MV-4-11 (cell line): ENCODE measurements around the gene SDHD.
"Not testable (repeated sequence)": the region's sequence is repeated elsewhere in the genome, so short reads cannot be mapped to it uniquely, and the experiment has no call there.

Experiments used
- DNase-seq: peaks from one replicate; lab custom pipeline; 2025; lab: John Stamatoyannopoulos, UW

Gene SDHD

GRCh38 chr11:112086422-112087191 lies at the start of gene SDHD, which contains the start of gene TIMM8B:
SDHD (plus strand) TSS chr11:112086873; CDS start chr11:112086908, 35 bp downstream.
TIMM8B (minus strand) TSS chr11:112086756; CDS start chr11:112086723, 33 bp downstream.
- DNase-seq, result peak; percentile 97

GRCh38 chr11:112037527-112037926 lies 49.1 kb upstream of the SDHD start:
- no peak for DNase-seq

- no peak for DNase-seq
These were observed 44.3 kb upstream of the SDHD start for GRCh38 chr11:112042161-112042960.

GRCh38 chr11:112042961-112043304 lies 43.7 kb upstream of the SDHD start:
- no peak for DNase-seq

- no peak for DNase-seq
These were observed 41.7 kb upstream of the SDHD start for GRCh38 chr11:112044961-112045360.

GRCh38 chr11:112046647-112047046 lies 40.0 kb upstream of the SDHD start:
- not testable (repeated sequence) for DNase-seq

GRCh38 chr11:112048256-112048655 lies 38.4 kb upstream of the SDHD start:
- DNase-seq, result peak; percentile 13

GRCh38 chr11:112049777-112050176 lies 36.9 kb upstream of the SDHD start:
- DNase-seq, result no peak

- DNase-seq, result peak; percentile 87
These were observed 36.0 kb upstream of the SDHD start for GRCh38 chr11:112050721-112051120.

- no peak for DNase-seq
These were observed 34.9 kb upstream of the SDHD start for GRCh38 chr11:112051768-112052167.

- DNase-seq, result no peak
These were observed 29.5 kb upstream of the SDHD start for GRCh38 chr11:112057170-112057569.

GRCh38 chr11:112058103-112058502 lies 28.6 kb upstream of the SDHD start:
- no peak for DNase-seq

- DNase-seq, result no peak
These were observed 23.8 kb upstream of the SDHD start for GRCh38 chr11:112062923-112063322.

- peak; percentile 89 for DNase-seq
These were observed 12.5 kb upstream of the SDHD start, which contains the start of the genes NKAPD1 and PIH1D2 for GRCh38 chr11:112073941-112074811. NKAPD1 (plus strand) TSS chr11:112074299; CDS start chr11:112075575, 1,276 bp downstream. PIH1D2 (minus strand) TSS chr11:112074017; CDS start chr11:112073174, 843 bp downstream.

GRCh38 chr11:112082729-112083128 lies 3.9 kb upstream of the SDHD start:
- DNase-seq, result peak; percentile 70

- peak; percentile 43 for DNase-seq
These were observed 751 bp upstream of the SDHD start for GRCh38 chr11:112085822-112086421.

- DNase-seq, result no peak
These were observed 539 bp downstream of the SDHD start for GRCh38 chr11:112087212-112087611.

GRCh38 chr11:112095302-112095701 lies 8.6 kb downstream of the SDHD start:
- not testable (repeated sequence) for DNase-seq

- DNase-seq, result no peak
These were observed 9.5 kb downstream of the SDHD start for GRCh38 chr11:112096194-112096593.

- no peak for DNase-seq
These were observed 11.3 kb downstream of the SDHD start for GRCh38 chr11:112097734-112098528.

GRCh38 chr11:112100462-112100861 lies 13.8 kb downstream of the SDHD start:
- DNase-seq, result no peak
